ENCODE results near the gene RAB31.
"Not testable (repeated sequence)": the region's sequence is repeated elsewhere in the genome, so short reads cannot be mapped to it uniquely, and the experiment has no call there.

Gene RAB31

DNA sequence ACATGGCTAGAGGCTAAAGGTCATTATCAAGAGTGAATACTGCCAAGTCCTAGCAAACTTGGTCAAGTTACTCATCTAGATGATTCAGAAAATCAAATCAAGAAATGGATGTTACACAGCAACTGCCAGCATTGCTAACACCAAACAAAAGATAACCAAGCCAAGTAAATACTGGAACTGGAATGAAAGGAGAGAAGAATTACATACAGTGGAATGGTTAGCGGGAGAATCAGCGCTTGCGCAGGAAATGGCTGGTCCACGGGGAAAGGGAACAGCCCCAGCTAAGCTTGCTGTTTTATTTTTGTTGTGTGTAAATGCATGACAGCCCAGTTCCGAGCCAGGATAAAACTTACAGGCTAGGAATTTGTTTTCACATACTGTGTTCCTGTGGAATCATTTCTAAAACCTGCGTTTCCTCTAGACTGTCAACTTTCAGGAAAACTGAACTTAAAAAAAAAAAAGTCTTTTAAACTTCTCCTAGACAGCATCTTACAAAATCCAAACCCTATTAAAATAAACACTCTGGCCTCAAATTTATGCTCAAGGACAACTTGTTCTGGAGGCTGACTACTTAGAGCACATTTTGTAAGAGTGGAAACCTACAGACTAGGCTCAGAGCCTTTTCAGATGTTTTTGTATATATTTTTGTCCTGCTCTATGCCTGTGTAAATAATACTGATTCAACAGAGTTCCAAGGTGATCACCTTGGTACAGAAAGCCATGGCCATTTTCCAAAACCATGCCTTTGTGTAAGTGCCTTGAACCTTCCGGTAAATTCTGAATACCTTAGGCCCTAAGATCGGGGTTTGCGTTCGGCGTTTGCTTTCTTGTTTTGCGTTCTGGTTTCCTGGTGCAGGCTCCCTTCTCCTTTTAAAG is 146.9 kb downstream of the RAB31 start:
- no peak overlapping the region for H3K4me2 ChIP-seq

DNA sequence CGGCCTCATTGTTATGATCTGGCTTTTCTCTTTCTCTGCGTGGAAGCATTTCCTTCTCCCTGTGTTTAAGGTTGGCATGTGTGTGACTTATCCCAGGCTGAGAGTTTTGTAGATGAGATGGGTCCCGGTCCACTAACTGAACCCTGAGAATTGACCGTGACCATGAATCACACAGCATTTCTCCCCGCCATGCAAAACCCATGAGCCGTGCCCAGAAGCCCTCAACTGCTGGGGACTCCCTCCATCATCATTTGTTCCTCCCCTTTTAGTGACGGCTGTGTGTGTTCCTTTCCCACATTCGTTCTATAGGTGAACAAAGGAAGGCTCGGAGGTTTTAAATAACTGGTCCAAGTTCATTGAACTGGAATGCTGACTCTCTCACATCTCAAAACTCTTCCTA is 147.6 kb downstream of the RAB31 start:
- Histone ChIP-seq H3K4me3 (no peak overlapping the region), H3K27me3 (peaks cover 3% of the 10 kb centered on the region; the same call in 1 of the 2 replicates), H3K4me1 (no peaks in the 10 kb centered on the region), H3K9ac (no peak overlapping the region), H4K20me1 (no peaks in the 10 kb centered on the region; the same call in 1 of the 2 replicates), H3K36me3 (no peaks in the 10 kb centered on the region), H3K4me2 (no peak overlapping the region), H3K27ac (no peak overlapping the region), H3K9me3 (no peaks in the 10 kb centered on the region)
- no peak for TF ChIP-seq Cebpa-rat (IDR thresholded peaks at IDR 0.05)

More for the DNA sequence above, 146.9 kb downstream of the RAB31 start:
- no peak overlapping the region for H3K27ac ChIP-seq
- no peak overlapping the region for H3K4me3 ChIP-seq
- H3K9ac ChIP-seq = no peak overlapping the region
- H3K9me3 ChIP-seq = no peaks in the 10 kb centered on the region
- no peaks in the 10 kb centered on the region for H3K36me3 ChIP-seq
- TF ChIP-seq Cebpa-rat (IDR thresholded peaks at IDR 0.05) = no peak
- H4K20me1 ChIP-seq = peaks cover 6% of the 10 kb centered on the region; the same call in 1 of the 2 replicates
- H3K4me1 ChIP-seq = peaks cover 2% of the 10 kb centered on the region
- peaks cover 9% of the 10 kb centered on the region; the same call in 1 of the 2 replicates for H3K27me3 ChIP-seq

DNA sequence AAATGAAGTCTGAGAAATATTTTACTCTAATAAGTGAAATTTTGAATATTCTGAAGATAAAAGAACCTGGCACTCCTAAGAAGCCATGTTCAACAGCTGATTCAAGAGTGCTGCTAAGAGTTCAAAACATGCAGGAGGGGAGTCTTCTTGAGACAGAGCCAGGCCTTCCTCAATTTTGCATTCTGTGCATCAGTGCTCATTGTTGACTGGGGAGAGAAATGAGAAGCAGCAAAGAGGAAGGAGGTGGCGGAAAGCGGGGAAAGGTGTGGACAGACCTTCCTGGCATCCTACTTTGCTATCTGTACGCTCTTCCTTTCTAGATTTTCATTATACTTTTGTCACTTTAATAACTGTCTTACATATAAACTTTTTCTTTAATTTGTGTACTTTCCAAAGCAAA is 148.0 kb downstream of the RAB31 start:
- H3K27me3 ChIP-seq = no peaks in the 10 kb centered on the region
- no peaks in the 10 kb centered on the region for H3K4me1 ChIP-seq
- H3K4me3 ChIP-seq = no peak overlapping the region
- H3K9ac ChIP-seq = no peak overlapping the region
- no peaks in the 10 kb centered on the region for H3K36me3 ChIP-seq
- no peaks in the 10 kb centered on the region for H3K9me3 ChIP-seq
- no peak overlapping the region for H3K4me2 ChIP-seq
- TF ChIP-seq Cebpa-rat (IDR thresholded peaks at IDR 0.05) = no peak
- H4K20me1 ChIP-seq = no peaks in the 10 kb centered on the region
- no peak overlapping the region for H3K27ac ChIP-seq

DNA sequence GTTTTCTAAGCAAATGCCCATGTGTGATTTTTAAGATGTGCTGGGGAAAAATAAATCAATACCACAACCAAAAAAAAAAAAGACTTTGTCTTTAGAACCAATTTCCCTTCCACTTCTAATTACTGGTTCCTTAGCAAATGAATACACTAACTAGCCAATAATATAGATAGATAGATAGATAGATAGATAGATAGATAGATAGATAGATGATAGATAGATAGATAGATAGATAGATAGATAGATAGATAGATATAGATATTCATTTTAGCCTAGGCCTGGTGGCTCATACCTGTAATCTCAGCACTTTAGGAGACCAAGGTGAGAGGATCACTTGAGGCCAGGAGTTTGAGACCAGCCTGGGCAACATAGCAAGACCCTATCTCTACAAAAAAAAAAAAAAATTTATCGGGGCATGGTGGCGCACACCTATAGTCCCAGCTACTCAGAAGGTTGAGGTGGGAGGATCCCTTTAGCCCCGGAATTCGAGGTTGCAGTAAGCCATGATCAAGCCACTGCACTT is 149.4 kb downstream of the RAB31 start:
- not testable (repeated sequence) for H3K4me2 ChIP-seq, H3K27me3 ChIP-seq, H3K36me3 ChIP-seq, H4K20me1 ChIP-seq, H3K4me1 ChIP-seq, H3K9me3 ChIP-seq, H3K27ac ChIP-seq, H3K9ac ChIP-seq, H3K4me3 ChIP-seq

DNA sequence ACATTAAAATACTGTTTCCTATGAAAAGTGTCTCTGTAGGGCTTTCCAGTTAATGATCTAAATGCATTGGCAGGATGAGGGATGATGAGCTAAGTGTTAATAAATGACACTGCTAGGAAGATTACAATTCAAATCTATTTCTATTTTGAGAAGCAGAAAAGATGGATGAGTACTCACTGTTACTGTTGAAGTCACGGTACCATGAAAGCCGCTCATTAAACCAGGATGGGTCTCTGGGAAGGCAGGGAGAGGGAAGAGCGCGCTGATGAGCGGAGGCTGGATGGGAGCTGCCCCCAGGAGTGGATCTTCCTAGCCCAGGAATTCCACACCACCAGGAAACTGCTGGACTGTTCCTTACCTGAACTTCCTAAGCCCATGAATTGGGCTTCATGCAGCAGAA is 150.5 kb downstream of the RAB31 start:
- Histone ChIP-seq H3K4me3 (no peak overlapping the region), H3K27ac (no peak overlapping the region), H3K4me2 (no peak overlapping the region), H3K27me3 (no peaks in the 10 kb centered on the region), H3K9ac (no peak overlapping the region), H3K4me1 (peaks cover 7% of the 10 kb centered on the region), H4K20me1 (no peaks in the 10 kb centered on the region), H3K9me3 (no peaks in the 10 kb centered on the region), H3K36me3 (no peaks in the 10 kb centered on the region)
- no peak for TF ChIP-seq Cebpa-rat (IDR thresholded peaks at IDR 0.05)

DNA sequence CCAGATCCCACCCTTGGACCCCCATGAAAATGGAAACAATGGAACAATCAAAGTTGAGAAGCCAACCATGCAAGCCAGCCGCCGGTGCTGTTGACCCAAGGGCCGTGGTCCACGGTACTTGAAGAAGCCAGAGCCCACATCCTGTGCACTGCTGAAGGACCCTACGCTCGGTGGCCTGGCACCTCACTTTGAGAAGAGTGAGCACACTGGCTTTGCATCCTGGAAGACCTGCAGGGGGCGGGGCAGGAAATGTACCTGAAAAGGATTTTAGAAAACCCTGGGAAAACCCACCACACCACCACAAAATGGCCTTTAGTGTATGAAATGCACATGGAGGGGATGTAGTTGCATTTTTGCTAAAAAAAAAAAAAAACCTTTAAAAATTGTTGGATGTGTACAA is 151.1 kb downstream of the RAB31 start:
- no peak overlapping the region for H3K4me2 ChIP-seq
- H3K27me3 ChIP-seq = no peaks in the 10 kb centered on the region
- peaks cover 7% of the 10 kb centered on the region for H3K4me1 ChIP-seq
- no peak overlapping the region for H3K27ac ChIP-seq
- H3K36me3 ChIP-seq = no peaks in the 10 kb centered on the region
- H3K9me3 ChIP-seq = no peaks in the 10 kb centered on the region
- H4K20me1 ChIP-seq = no peaks in the 10 kb centered on the region
- no peak overlapping the region for H3K4me3 ChIP-seq
- no peak overlapping the region for H3K9ac ChIP-seq
- TF ChIP-seq Cebpa-rat (IDR thresholded peaks at IDR 0.05) = no peak

DNA sequence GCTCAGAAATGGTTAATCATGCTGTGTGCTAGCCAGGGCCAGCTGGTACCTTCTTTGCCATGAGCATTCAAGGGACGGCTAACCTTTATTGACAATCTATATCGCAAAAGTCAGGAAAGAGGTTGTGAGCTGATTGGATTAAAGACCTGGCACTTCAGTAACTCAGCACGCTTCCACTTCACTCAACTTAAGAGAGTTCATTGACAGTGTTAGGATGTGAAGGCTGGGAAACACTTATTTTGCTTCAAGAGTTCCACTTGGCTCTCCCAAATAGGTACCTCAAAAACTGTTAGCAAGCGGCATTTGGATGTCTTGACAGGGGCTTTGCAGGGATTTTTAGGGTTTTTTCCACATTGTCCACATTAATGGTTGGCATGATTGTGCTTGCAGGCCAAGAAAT is 152.6 kb downstream of the RAB31 start:
- Histone ChIP-seq H3K4me1 (peaks cover 7% of the 10 kb centered on the region), H3K27me3 (no peaks in the 10 kb centered on the region), H3K36me3 (no peaks in the 10 kb centered on the region), H4K20me1 (no peaks in the 10 kb centered on the region), H3K27ac (no peak overlapping the region), H3K4me2 (no peak overlapping the region), H3K9me3 (peaks cover 10% of the 10 kb centered on the region), H3K9ac (no peak overlapping the region), H3K4me3 (no peak overlapping the region)
- TF ChIP-seq Cebpa-rat (IDR thresholded peaks at IDR 0.05) = no peak

DNA sequence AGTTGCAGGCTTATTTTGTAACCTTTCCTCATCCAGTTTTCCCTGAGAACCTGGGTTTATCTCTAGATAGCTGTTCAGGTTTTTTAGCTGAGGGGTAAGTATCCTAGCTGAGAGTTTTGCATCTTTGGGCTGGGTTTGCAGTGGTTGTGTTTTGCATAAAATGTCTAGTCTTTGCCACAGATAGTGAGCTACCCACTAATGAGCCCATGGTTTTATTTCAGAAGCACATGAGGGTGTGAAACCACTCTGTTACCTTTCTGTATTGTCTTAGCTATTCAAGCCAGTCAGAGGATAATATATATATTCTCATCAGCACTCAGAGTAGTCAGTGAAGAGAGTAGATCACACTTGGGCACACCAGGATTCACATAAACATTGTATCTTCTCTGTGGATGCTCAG is 153.1 kb downstream of the RAB31 start:
- Histone ChIP-seq H3K4me2 (no peak overlapping the region), H3K27ac (no peak overlapping the region), H3K36me3 (no peaks in the 10 kb centered on the region), H3K9ac (no peak overlapping the region), H4K20me1 (no peaks in the 10 kb centered on the region), H3K9me3 (peaks cover 15% of the 10 kb centered on the region), H3K4me1 (peaks cover 7% of the 10 kb centered on the region), H3K27me3 (no peaks in the 10 kb centered on the region), H3K4me3 (no peak overlapping the region)
- no peak for TF ChIP-seq Cebpa-rat (IDR thresholded peaks at IDR 0.05)

DNA sequence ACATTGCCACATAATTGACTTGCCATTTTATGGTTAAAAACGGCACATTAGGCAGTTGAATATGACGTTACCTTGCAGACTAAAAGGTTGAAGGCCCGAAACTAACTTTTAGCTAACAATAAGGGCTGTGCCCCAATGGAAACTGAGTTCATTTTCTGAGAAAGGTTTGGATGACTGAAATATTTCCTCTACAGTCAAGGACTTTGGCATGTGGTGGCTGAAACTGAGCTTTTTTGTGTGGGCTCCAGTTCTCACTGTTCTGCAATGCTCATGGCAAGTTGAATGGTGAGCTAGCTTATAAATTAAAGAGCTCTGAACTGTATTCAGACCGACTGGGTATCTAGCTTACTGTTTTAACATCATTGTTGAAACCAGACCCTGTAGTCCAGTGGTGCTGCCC is 153.8 kb downstream of the RAB31 start:
- H3K4me1 ChIP-seq = peaks cover 7% of the 10 kb centered on the region
- H3K9me3 ChIP-seq = peaks cover 21% of the 10 kb centered on the region
- H3K9ac ChIP-seq = no peak overlapping the region
- TF ChIP-seq Cebpa-rat (IDR thresholded peaks at IDR 0.05) = no peak
- H3K27me3 ChIP-seq = no peaks in the 10 kb centered on the region
- no peak overlapping the region for H3K4me3 ChIP-seq
- no peaks in the 10 kb centered on the region for H4K20me1 ChIP-seq
- H3K36me3 ChIP-seq = no peaks in the 10 kb centered on the region
- H3K27ac ChIP-seq = no peak overlapping the region
- H3K4me2 ChIP-seq = no peak overlapping the region

DNA sequence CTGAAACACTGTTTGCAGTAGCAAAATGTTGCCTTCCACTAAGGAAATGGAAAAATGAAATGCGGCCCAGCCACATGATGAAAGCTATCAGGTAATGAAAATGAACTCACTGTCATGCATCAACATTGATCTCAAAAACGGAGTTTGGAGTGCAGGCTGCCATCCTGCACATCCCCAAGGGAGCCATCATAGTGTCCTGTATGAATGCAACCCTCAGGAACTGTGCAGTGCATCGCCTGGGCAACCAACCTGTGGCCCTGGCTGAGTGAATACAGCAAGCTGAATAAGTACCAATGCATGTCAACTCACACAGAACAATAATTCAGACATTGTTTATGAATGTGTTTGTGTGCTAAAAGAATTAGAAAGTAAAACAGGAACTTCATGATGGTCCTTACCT is 154.6 kb downstream of the RAB31 start:
- no peaks in the 10 kb centered on the region for H3K27me3 ChIP-seq
- H3K36me3 ChIP-seq = no peaks in the 10 kb centered on the region
- no peaks in the 10 kb centered on the region for H4K20me1 ChIP-seq
- no peak overlapping the region for H3K27ac ChIP-seq
- TF ChIP-seq Cebpa-rat (IDR thresholded peaks at IDR 0.05) = no peak
- peak overlapping the region; percentile 31 for H3K4me2 ChIP-seq
- no peak overlapping the region for H3K9ac ChIP-seq
- peaks cover 7% of the 10 kb centered on the region for H3K4me1 ChIP-seq
- peaks cover 21% of the 10 kb centered on the region for H3K9me3 ChIP-seq
- no peak overlapping the region for H3K4me3 ChIP-seq
